ENCODE data around the gene SERGEF.

SERGEF gene

GRCh38 chr11:18012906-18013781, at the start of gene SERGEF:
TSS of gene SERGEF (minus strand) at chr11:18013047. CDS start at chr11:18013010, 37 bp downstream.
- DNase-seq, result peak; percentile 84 to 89 (median 86)

DNA sequence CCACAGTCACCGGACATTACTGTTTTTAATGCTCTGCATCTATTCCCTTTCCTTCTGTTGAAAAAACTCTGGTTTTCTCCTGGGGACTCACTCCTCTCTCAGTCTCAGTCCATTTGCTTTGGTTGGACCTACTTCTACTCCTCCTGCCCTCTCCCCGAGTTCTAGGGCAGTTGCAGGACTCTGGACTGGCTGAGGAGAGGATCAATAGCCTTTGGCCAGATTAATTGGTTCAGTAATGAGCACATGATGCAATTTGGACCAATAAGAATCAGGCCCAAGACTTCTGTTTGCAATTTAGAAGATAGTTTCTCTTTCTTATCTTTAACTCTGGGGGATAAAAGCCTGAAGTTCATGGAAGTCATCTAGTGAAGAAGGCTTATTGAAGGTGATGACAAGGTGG, 48.5 kb upstream of the SERGEF start:
- no peak for DNase-seq

DNA sequence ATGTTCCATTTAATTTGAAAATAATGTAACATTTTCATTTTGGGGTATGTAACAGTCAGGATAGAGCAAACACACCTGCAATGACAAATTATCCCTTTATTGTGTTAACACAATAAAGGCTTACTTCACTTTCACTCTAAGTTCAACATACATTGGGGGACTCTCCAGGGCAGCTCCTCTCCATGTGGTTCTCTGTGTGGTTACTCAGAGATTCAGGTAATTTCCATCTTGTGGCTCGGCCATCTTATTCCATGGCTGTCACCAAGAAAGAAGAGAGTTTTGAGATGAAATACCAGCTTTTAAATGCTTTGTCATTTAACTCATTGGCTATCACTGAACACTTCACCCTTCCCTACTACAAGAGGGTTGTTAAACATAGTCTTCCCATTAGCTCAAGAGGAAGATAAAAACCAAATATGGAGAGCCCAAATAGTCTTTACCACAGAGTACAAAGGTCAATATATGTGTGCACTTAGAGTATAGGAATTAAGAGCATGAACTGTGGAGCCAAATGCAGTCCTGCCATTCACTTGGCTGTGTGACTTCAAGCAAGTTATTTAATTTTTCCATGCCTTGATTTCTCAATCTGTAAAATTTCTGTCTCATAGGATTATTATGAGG, 43.8 kb upstream of the SERGEF start:
- DNase-seq, result no peak

DNA sequence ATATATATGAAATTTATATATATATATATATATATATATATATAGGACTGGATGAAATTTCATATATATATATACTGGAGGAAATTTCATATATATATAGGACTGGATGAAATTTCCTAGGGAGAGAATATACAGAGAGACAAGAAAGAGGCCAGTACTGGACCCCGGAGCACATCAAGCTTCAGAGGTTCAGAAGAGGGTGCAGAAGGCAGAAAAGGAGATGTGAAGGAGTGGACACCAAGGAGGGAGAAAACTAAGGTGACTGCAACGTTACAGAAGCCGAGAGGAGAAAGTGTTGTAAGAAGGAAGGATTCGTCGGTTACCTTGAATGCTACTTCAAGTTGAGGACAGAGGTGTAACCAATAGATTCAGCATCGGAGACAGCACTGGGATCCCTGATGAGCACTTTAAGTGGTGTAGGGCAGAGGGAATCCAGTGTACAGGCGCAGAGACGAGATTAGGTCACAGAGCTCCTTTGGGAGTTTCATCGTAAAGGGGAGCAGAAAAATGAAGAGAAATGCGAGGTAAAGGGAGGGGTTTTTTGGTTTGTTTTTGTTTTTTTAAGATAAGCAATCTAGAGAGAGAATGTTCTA, 41.8 kb upstream of the SERGEF start:
- DNase-seq, result no peak

DNA sequence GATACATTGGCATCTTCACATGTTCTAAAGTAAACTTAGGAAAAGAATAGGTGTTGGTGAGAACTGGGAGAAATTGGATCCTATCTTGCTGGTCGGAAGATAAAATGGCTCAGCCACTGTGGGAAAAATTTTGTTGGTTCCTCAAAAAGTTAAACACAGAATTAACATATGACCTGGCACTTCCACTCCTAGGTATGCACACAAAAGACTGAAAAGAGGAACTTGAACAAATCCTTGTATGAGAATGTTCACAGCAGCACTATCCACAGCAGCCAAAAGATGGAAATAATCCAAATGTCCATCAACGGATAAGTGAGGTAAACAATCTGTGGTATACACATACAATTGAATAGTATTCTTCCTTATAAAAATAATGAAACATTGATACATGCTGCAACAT, 38.0 kb upstream of the SERGEF start:
- DNase-seq, result no peak

DNA sequence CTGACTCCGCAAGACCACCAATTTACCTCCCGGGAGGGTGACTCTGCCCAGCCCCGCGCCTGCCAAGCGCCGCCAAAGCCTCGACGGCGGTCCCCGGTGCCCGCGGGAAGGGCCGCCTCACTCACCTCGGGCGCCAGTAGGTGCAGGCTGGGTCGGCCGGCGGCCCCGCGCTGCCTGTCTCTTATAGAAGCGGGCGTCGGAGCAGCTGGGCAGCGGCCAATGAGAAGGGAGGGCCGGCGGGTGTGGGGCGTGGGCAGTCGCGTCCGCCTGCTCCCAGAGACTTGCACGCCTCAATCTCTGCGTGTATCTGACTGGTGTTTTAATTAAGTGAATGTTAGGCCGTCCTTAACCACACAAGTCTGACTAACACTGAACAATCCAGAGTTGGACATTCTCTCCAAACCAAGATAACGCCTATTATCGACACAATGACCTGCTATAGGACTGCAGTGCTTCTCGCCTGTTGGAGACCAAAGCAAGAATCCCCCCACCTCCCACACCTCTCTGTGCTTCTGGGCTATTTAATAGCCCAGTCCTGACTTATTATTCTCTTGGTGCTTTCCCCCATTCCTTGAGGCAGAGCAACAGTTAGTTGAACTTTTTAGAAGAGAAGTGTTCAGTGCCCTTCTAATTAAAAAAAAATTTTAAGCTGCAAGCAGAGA, 33.4 kb upstream of the SERGEF start, which contains the start of gene TPH1:
Gene TPH1, minus strand, starts transcription at position 154 of the 662 bp plus-strand sequence. CDS start 5,507 bp downstream, outside the sequence.
- no peak for DNase-seq

DNA sequence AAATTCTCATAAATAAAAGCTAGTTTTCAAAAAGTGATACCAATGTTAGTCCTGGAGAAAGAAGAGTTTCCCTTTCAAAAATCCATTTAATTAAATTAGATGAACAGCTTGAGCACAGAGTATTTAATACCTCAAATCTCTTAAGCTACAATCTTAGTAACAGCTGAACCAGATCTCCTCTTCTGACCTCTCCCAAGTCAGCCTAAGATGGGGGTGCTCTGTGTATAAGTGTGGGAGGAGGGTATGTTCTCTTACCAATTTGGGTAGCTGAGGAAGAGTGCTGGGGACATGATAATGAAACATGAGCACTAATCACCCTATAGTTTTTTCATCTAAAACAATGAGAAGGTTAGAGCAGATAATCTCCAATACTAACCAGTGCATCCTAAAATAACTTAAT, 23.6 kb upstream of the SERGEF start:
- no peak for DNase-seq

GRCh38 chr11:18027475-18027874, 14.6 kb upstream of the SERGEF start:
- no peak for DNase-seq

DNA sequence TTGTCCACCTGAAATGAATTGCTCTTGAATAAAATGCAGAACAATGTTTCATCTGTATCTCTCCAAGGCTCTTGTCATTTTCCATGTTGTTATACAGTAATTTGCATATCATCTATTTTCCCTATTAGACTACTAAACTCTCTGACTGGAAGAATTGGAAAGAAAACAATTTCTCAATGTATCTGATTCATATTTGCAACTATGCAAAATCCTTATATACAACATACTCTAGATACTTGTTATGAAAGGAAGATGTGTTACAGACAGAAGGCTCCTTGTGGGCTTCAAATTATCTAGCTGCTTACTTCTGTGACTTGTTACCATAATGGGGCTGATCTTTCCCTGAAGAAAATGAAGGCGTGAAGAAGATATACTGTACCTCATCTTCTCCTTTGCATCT, 9.6 kb upstream of the SERGEF start:
- DNase-seq, result no peak

DNA sequence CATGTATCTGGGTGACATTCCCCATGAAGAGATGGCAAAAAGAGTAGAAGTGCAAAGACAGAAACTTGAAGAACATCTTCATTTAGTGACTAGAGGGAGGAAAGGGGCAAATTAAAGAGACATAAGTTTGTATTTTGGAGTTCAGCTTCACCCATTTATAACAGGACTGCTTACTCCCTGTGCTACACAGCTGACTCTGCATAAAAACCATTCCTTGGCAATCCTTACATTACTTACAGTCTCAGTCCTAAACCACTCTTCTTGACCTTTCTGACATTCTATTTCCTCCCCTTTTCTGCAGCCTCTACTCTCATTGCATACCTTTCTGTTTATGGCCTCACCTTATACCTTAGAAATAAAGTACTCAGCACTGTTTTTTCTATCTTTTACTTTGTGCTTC, 6.8 kb upstream of the SERGEF start:
- DNase-seq, result no peak

GRCh38 chr11:18016789-18017188, 3.9 kb upstream of the SERGEF start:
- no peak for DNase-seq

- DNase-seq, result no peak
Observed at GRCh38 chr11:18014876-18015275, 2.0 kb upstream of the SERGEF start.

GRCh38 chr11:18013790-18014507, 1.1 kb upstream of the SERGEF start:
- DNase-seq, result no peak

GRCh38 chr11:18012122-18012905, 533 bp downstream of the SERGEF start:
- peak in 5 of 6 experiments; percentile 16 to 64 (median 37) for DNase-seq

DNA sequence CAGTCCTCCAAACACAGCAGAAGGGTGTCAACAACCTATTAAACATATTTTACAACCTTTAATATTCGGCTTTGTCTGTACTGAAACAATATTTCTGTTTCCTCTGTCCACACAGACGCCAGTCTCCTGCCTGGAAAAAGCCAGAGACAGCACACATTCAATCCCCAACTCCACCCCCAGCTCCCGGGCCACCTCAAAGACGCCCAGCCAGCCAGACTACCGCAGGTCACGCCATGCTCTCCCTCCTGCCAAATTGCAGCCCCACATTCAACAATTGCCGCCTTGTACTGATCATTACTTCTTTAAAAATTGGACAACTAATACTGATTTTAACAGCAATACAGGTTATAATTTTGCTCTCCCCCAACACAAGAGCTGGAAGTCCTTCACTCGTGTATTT, 1.2 kb downstream of the SERGEF start:
- no peak for DNase-seq

DNA sequence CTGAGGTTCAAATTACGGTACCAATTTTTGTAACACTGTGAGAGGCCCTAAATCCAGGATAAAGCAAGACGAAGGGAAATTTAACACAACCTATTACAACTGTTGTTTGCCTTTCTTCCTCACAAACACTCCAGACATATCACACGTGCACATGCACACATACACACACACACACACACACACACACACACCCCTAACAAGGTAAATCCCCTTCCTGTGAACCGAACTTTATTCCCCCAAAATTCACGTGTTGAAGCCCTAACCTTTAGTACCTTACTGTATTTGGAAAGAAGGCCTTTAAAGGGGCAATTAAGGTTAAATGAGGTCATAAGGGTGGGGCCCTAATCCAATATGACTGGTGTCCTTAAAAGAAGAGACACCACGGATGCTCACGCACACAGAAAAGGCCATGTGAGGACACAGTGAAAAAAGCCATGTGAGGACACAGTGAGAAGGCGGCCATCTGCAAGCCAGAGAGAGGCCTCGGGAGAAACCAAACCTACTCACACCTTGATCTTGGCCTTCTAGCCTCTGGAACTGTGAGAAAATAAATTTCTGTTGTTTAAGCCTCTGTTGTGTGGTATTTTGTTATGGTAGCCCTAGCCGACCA, 1.8 kb downstream of the SERGEF start:
- DNase-seq, result peak in 2 of 6 experiments; percentile 15 to 20

- DNase-seq, result peak in 2 of 6 experiments; percentile 20 to 23
Observed at GRCh38 chr11:18010121-18010670, 2.7 kb downstream of the SERGEF start.

DNA sequence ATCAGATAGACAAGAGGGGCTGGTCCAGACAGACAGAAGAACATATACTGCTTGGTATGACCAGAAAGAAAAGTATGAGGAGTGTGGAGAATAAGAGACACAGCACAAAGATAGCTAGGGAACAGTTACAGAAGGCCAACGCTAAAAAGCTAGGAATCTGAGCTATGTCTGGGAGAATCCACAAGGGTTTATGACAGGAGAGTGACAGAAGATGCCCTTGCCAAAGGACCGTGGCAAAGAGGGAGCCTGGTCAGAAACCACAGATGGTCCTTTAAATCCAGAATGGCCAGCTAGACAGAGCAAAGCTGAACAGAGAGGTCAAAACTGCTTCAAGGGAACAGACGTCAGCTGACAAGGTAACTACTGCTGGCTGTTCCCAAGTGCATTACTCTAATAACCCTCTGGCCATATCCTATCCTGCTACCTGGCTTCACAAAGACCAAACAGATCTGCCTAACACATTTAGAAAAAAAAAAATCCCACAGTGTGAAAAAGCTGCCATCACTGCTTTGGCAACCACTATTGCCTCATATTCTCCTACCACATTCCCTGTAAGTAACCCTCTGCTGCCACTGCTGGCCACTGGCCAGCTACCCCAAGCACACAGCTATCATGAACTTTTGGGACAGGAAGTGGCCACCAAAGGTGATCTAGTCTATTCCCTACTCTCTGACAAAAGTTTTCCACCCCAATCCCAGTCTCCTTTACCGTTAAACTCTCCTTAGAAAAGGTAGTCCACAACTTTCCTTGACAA, 7.3 kb downstream of the SERGEF start:
- no peak for DNase-seq

- DNase-seq, result no peak
Observed at GRCh38 chr11:18001191-18001590, 11.7 kb downstream of the SERGEF start.

GRCh38 chr11:18000760-18001159, 12.1 kb downstream of the SERGEF start:
- no peak for DNase-seq

Measured in stimulated activated naive CD4-positive, alpha-beta T cell (primary cell).